Measurements from ENCODE around the gene OTOA. TPM values are rescaled to one million over a fixed set of nuclear protein-coding genes. Genes with fewer than 3 reads are reported as not detected.
"Not testable (repeated sequence)": the region's sequence is repeated elsewhere in the genome, so short reads cannot be mapped to it uniquely, and the experiment has no call there.

OTOA gene
- total RNA-seq, 2 experiments from 2014 or later: not detected

GRCh38 chr16:21643785-21644184 lies 20.0 kb upstream of the OTOA start:
- DNase-seq: no peak
- H3K36me3 Mint-ChIP-seq (ENCODE audit: low read depth): peaks cover 2% of the 10 kb centered on the region
- intact Hi-C loops (cut with micrococcal nuclease): no loop called here
- H3K9me3 Mint-ChIP-seq: no peaks in the 10 kb centered on the region
- H3K4me1 Mint-ChIP-seq (ENCODE audit: low read depth): peaks cover 51% of the 10 kb centered on the region
- no peaks in the 10 kb centered on the region for H3K27me3 Mint-ChIP-seq (ENCODE audit: low read depth)
- H3K4me3 Mint-ChIP-seq: no peak overlapping the region
- no peak overlapping the region for H3K27ac Mint-ChIP-seq
- CTCF ChIA-PET: interaction anchor here (0.5 to 8.5 kb wide), 5 partner anchors 14 to 63 kb away, joined by 3 to 61 read pairs (median 3); no protein-coding TSS in a partner anchor

GRCh38 chr16:21644674-21645073 lies 19.1 kb upstream of the OTOA start:
- DNase-seq: no peak
- Mint-ChIP-seq H3K4me3 (peak overlapping the region; percentile 69), H3K27ac (peak overlapping the region; percentile 73), H3K4me1 (ENCODE audit: low read depth) (peaks cover 48% of the 10 kb centered on the region), H3K9me3 (no peaks in the 10 kb centered on the region), H3K36me3 (ENCODE audit: low read depth) (peaks cover 2% of the 10 kb centered on the region), H3K27me3 (ENCODE audit: low read depth) (no peaks in the 10 kb centered on the region)
- CTCF ChIA-PET: interaction anchor here (0.7 to 8.5 kb wide), 3 partner anchors 13 to 57 kb away, joined by 3 to 61 read pairs (median 3); no protein-coding TSS in a partner anchor
- intact Hi-C loops (cut with micrococcal nuclease): loop anchor here (1.0 kb wide), 2 partner anchors 12 to 45 kb away; partner anchors contain the start of gene METTL9

- H3K9me3 Mint-ChIP-seq: no peaks in the 10 kb centered on the region
- H3K4me1 Mint-ChIP-seq (ENCODE audit: low read depth): peaks cover 48% of the 10 kb centered on the region
- intact Hi-C loops (cut with micrococcal nuclease): loop anchor here (1.0 kb wide), 2 partner anchors 13 to 46 kb away; partner anchors contain the start of gene METTL9
- peak; percentile 55 for DNase-seq
- H3K27me3 Mint-ChIP-seq (ENCODE audit: low read depth): no peaks in the 10 kb centered on the region
- CTCF ChIA-PET: interaction anchor here (0.6 to 8.5 kb wide), 10 partner anchors 12 to 63 kb away, joined by 3 to 61 read pairs (median 4); no protein-coding TSS in a partner anchor
- H3K36me3 Mint-ChIP-seq (ENCODE audit: low read depth): peaks cover 2% of the 10 kb centered on the region
- H3K27ac Mint-ChIP-seq: peak overlapping the region; percentile 73
- H3K4me3 Mint-ChIP-seq: peak overlapping the region; percentile 69
These were observed 18.5 kb upstream of the OTOA start for GRCh38 chr16:21645261-21645721.

- Mint-ChIP-seq H3K36me3 (ENCODE audit: low read depth) (peaks cover 2% of the 10 kb centered on the region), H3K27me3 (ENCODE audit: low read depth) (no peaks in the 10 kb centered on the region), H3K9me3 (no peaks in the 10 kb centered on the region), H3K4me3 (peak overlapping the region; percentile 18), H3K27ac (peak overlapping the region; percentile 73), H3K4me1 (ENCODE audit: low read depth) (peaks cover 47% of the 10 kb centered on the region)
- intact Hi-C loops (cut with micrococcal nuclease): loop anchor here (2.0 kb wide), 1 partner anchor 15 kb away; no protein-coding TSS in a partner anchor
- DNase-seq: no peak
- CTCF ChIA-PET: interaction anchor here (0.6 to 8.5 kb wide), 9 partner anchors 9 to 62 kb away, joined by 3 to 61 read pairs (median 4); no protein-coding TSS in a partner anchor
These were observed 17.7 kb upstream of the OTOA start for GRCh38 chr16:21646091-21646490.

GRCh38 chr16:21646721-21647561 lies 16.8 kb upstream of the OTOA start:
- CTCF ChIA-PET: interaction anchor here (0.8 to 8.5 kb wide), 3 partner anchors 10 to 46 kb away, joined by 3 to 61 read pairs (median 4); no protein-coding TSS in a partner anchor
- peak overlapping the region; percentile 25 for H3K4me3 Mint-ChIP-seq
- peaks cover 2% of the 10 kb centered on the region for H3K36me3 Mint-ChIP-seq (ENCODE audit: low read depth)
- peak; percentile 91 for DNase-seq
- H3K4me1 Mint-ChIP-seq (ENCODE audit: low read depth): peaks cover 49% of the 10 kb centered on the region
- intact Hi-C loops (cut with micrococcal nuclease): loop anchor here (1.0 to 2.0 kb wide), 2 partner anchors 14 to 548 kb away; no protein-coding TSS in a partner anchor
- peak overlapping the region; percentile 76 for H3K27ac Mint-ChIP-seq
- H3K9me3 Mint-ChIP-seq: no peaks in the 10 kb centered on the region
- no peaks in the 10 kb centered on the region for H3K27me3 Mint-ChIP-seq (ENCODE audit: low read depth)

DNA sequence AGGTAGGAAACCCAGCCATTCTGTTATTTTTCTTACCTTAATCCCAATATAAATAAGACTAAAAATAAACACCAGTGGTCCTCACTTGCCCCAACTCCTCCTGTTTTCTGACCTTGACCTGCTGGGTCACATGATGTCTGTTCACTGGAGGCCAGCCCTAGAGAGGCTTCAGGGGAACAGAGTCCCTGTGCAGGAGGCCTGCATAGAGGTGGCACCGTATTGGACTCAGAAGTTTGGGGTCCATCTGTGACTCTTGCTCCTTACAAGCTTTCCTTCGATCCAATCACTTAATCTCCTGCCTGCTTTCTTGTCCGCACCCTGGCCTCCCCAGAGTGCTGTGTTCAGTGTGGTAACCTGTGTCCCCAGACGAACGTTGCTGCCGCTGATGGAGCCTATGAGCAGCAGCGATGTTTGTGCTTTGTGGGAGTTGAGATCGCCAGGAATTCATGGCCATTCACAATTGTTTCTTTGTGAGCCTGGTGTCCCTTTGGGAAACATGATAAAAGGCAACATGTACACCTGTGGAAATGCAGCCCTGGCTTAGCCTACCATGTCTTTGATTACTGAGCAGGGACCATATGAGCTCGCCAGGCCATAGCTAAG lies 16.1 kb upstream of the OTOA start:
- Mint-ChIP-seq H3K27me3 (ENCODE audit: low read depth) (no peaks in the 10 kb centered on the region), H3K36me3 (ENCODE audit: low read depth) (peaks cover 2% of the 10 kb centered on the region), H3K4me1 (ENCODE audit: low read depth) (peaks cover 49% of the 10 kb centered on the region), H3K4me3 (no peak overlapping the region), H3K27ac (peak overlapping the region; percentile 63), H3K9me3 (no peaks in the 10 kb centered on the region)
- intact Hi-C loops (cut with micrococcal nuclease): loop anchor here (1.0 to 2.0 kb wide), 2 partner anchors 13 to 548 kb away; no protein-coding TSS in a partner anchor
- CTCF ChIA-PET: interaction anchor here (1.5 to 8.5 kb wide), 2 partner anchors 9 to 10 kb away, joined by 4 to 61 read pairs; no protein-coding TSS in a partner anchor
- no peak for DNase-seq

GRCh38 chr16:21649826-21650406 lies 13.9 kb upstream of the OTOA start:
- H3K27me3 Mint-ChIP-seq (ENCODE audit: low read depth); H3K4me3 Mint-ChIP-seq; H3K27ac Mint-ChIP-seq; intact Hi-C loops (cut with micrococcal nuclease); H3K9me3 Mint-ChIP-seq; H3K36me3 Mint-ChIP-seq (ENCODE audit: low read depth); DNase-seq: not testable (repeated sequence)
- CTCF ChIA-PET: interaction anchor here (0.6 to 8.5 kb wide), 3 partner anchors 8 to 59 kb away, joined by 3 to 61 read pairs (median 3); no protein-coding TSS in a partner anchor
- H3K4me1 Mint-ChIP-seq (ENCODE audit: low read depth): peaks cover 48% of the 10 kb centered on the region

DNA sequence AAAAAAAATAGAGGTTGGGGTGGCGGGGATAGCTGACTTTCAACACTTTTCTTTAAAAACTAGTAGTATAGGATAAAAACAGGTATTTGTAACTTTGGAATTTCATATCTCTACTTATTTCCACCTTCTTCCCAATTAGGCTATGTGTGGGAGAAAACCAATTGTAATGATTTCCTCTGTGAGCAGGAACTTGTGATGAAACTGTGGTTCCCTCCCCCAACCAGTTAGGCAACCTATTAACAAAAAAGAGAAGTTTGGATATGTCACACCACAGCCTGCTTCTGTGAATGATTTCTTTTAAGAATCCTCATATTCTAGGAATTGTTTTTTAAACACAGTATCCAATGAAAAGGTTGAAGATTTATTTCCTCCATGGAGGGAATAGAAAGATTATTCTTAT lies 13.2 kb upstream of the OTOA start:
- Mint-ChIP-seq H3K27ac (no peak overlapping the region), H3K9me3 (no peaks in the 10 kb centered on the region), H3K4me3 (no peak overlapping the region), H3K36me3 (ENCODE audit: low read depth) (peaks cover 2% of the 10 kb centered on the region), H3K4me1 (ENCODE audit: low read depth) (peaks cover 44% of the 10 kb centered on the region), H3K27me3 (ENCODE audit: low read depth) (no peaks in the 10 kb centered on the region)
- CTCF ChIA-PET: interaction anchor here (0.6 to 1.3 kb wide), 3 partner anchors 24 to 58 kb away, joined by 3 read pairs; no protein-coding TSS in a partner anchor
- no peak for DNase-seq
- intact Hi-C loops (cut with micrococcal nuclease): no loop called here

DNA sequence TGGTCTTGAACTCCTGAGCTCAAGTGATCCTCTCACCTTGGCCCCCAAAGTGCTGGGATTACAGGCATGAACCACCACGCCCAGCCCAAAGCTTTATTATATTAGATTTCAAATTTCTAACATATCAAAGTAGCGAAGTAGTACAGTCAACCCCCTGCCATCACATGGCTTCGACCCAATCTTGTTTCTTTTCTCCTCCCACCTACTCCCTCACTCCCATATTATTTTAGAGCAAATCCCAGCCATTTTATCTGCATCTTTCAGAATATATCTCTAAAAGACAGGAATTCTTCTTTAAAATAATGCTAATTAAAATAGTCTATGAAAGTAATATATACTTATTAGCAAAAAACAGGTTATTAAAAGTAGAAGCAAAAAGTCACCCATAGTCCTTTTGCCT lies 12.3 kb upstream of the OTOA start:
- H3K4me3 Mint-ChIP-seq: no peak overlapping the region
- no peaks in the 10 kb centered on the region for H3K9me3 Mint-ChIP-seq
- peaks cover 7% of the 10 kb centered on the region for H3K36me3 Mint-ChIP-seq (ENCODE audit: low read depth)
- H3K27ac Mint-ChIP-seq: no peak overlapping the region
- intact Hi-C loops (cut with micrococcal nuclease): no loop called here
- DNase-seq: no peak
- no peaks in the 10 kb centered on the region for H3K27me3 Mint-ChIP-seq (ENCODE audit: low read depth)
- H3K4me1 Mint-ChIP-seq (ENCODE audit: low read depth): peaks cover 38% of the 10 kb centered on the region
- CTCF ChIA-PET: interaction anchor here (0.7 to 1.3 kb wide), 2 partner anchors 53 to 57 kb away, joined by 3 read pairs; no protein-coding TSS in a partner anchor

GRCh38 chr16:21652453-21652852 lies 11.3 kb upstream of the OTOA start, which contains the start of gene IGSF6:
Gene IGSF6, minus strand, starts transcription at chr16:21652608. Its CDS starts 10 bp downstream, at chr16:21652598.
- peaks cover 39% of the 10 kb centered on the region for H3K4me1 Mint-ChIP-seq (ENCODE audit: low read depth)
- CTCF ChIA-PET: interaction anchor here (0.9 kb wide), 1 partner anchor 57 kb away, joined by 3 read pairs; no protein-coding TSS in a partner anchor
- H3K27me3 Mint-ChIP-seq (ENCODE audit: low read depth): no peaks in the 10 kb centered on the region
- H3K9me3 Mint-ChIP-seq: no peaks in the 10 kb centered on the region
- no peak within 1 kb of the TSS for H3K27ac Mint-ChIP-seq
- DNase-seq: no peak
- no peak within 1 kb of the TSS for H3K4me3 Mint-ChIP-seq
- H3K36me3 Mint-ChIP-seq (ENCODE audit: low read depth): peaks cover 6% of the 10 kb centered on the region
- intact Hi-C loops (cut with micrococcal nuclease): no loop called here

GRCh38 chr16:21653571-21653970 lies 10.2 kb upstream of the OTOA start:
- Mint-ChIP-seq H3K36me3 (ENCODE audit: low read depth) (peaks cover 6% of the 10 kb centered on the region), H3K27me3 (ENCODE audit: low read depth) (no peaks in the 10 kb centered on the region), H3K4me3 (no peak overlapping the region), H3K27ac (no peak overlapping the region), H3K4me1 (ENCODE audit: low read depth) (peaks cover 28% of the 10 kb centered on the region), H3K9me3 (no peaks in the 10 kb centered on the region)
- intact Hi-C loops (cut with micrococcal nuclease): no loop called here
- no peak for DNase-seq
- CTCF ChIA-PET: no interaction called here
